ENCODE measurements around the gene MFSD12.
A peak's percentile ranks its signal among the peaks of the same experiment; 100 is the strongest.
"Not testable (repeated sequence)": the region's sequence is repeated elsewhere in the genome, so short reads cannot be mapped to it uniquely, and the experiment has no call there.

Gene MFSD12

GRCh38 chr19:3510727-3511126, 46.7 kb downstream of the MFSD12 start:
- no peak for DNase-seq

- peak in 2 of 51 donors; percentile 6 to 58 for DNase-seq
Observed at GRCh38 chr19:3509566-3509989, 47.8 kb downstream of the MFSD12 start.

- DNase-seq: peak in 1 of 51 donors; percentile 26
Observed at GRCh38 chr19:3508771-3509535, 48.4 kb downstream of the MFSD12 start.

GRCh38 chr19:3508121-3508661, 49.2 kb downstream of the MFSD12 start:
- not testable (repeated sequence) for DNase-seq

GRCh38 chr19:3507371-3508120, 49.8 kb downstream of the MFSD12 start:
- peak in 7 of 51 donors; percentile 3 to 45 (median 32) for DNase-seq

- peak in 9 of 51 donors; percentile 9 to 57 (median 41) for DNase-seq
Observed at GRCh38 chr19:3506384-3507340, 50.7 kb downstream of the MFSD12 start.

- DNase-seq: peak; percentile 55 to 99 (median 98)
Observed at GRCh38 chr19:3505598-3506383, 51.6 kb downstream of the MFSD12 start, which contains the start of gene FZR1. FZR1 (plus strand) TSS chr19:3506311; CDS start chr19:3522990, 16,679 bp downstream.

GRCh38 chr19:3504735-3505134, 52.7 kb downstream of the MFSD12 start:
- no peak for DNase-seq

- no peak for DNase-seq
Observed at GRCh38 chr19:3503036-3503572, 54.3 kb downstream of the MFSD12 start.

GRCh38 chr19:3501780-3502179, 55.6 kb downstream of the MFSD12 start:
- no peak for DNase-seq

GRCh38 chr19:3500429-3501101, 56.8 kb downstream of the MFSD12 start, which contains the start of gene DOHH:
DOHH (minus strand) TSS chr19:3500674; CDS start chr19:3496814, 3,860 bp downstream.
- peak; percentile 76 to 99 (median 92) for DNase-seq

- no peak for DNase-seq
Observed at GRCh38 chr19:3499738-3500428, 57.5 kb downstream of the MFSD12 start.

- no peak for DNase-seq
Observed at GRCh38 chr19:3497757-3498520, 59.4 kb downstream of the MFSD12 start.

- DNase-seq: no peak
Observed at GRCh38 chr19:3496392-3497273, 60.8 kb downstream of the MFSD12 start.

GRCh38 chr19:3494559-3494958, 62.8 kb downstream of the MFSD12 start:
- DNase-seq: peak in 2 of 51 donors; percentile 36 to 41
